IMR-90 (cell line): Measurements from ENCODE around the gene PHF8. TPM values are rescaled to one million over a fixed set of nuclear protein-coding genes. Genes with fewer than 3 reads are reported as not detected.

Experiments
- ATAC-seq: fragments of 200-7000 bp; cut with Tn5 transposase; 2 replicates; pipeline ENCODE4 v1.9.1; 2020; ENCODE audit warnings: low read depth, mild to moderate bottlenecking, moderate library complexity
- BruUV-seq: library from RNA; stranded (reverse); fragments of 400-500 nt; replicated peaks from 2 replicates; lab custom pipeline; 2021; lab: Mats Ljungman, UMichigan
- CTCF ChIA-PET: fragments of 300-600 bp; formaldehyde crosslinking; extraction: SDS; loops from one replicate; lab custom pipeline; 2021; ENCODE audit warnings: antibody characterized with exemption; lab: Yijun Ruan, JAX
- POLR2A ChIA-PET: fragments of 300-600 bp; sonication (Branson Sonifier 250); formaldehyde crosslinking; loops from one replicate; lab custom pipeline; 2022; ENCODE audit warnings: antibody characterized with exemption; ENCODE audit not compliant: unreplicated experiment; lab: Charles Lee
- DNase-seq: peaks from one replicate; pipeline ENCODE4 v3.0.0; 2013
- H2AFZ ChIP-seq: replicated peaks from 2 replicates; pipeline ENCODE3; 2013; ENCODE audit warnings: low read length, mild to moderate bottlenecking; ENCODE audit not compliant: poor library complexity
- H2AK5ac ChIP-seq: 2 replicates; pipeline ENCODE4 v1.6.1; 2013; ENCODE audit warnings: low read depth, low read length, inconsistent platforms
- H2AK9ac ChIP-seq: replicated peaks from 2 replicates; pipeline ENCODE3; 2013; ENCODE audit warnings: mild to moderate bottlenecking, low read depth, low read length, moderate library complexity; ENCODE audit not compliant: poor library complexity
- H2BK120ac ChIP-seq: 2 replicates; pipeline ENCODE4 v1.6.1; 2013; ENCODE audit warnings: low read depth, low read length, inconsistent platforms
- H2BK15ac ChIP-seq: 3 replicates; pipeline ENCODE4 v1.6.1; 2013; ENCODE audit warnings: low read depth, low read length, inconsistent platforms
- H2BK20ac ChIP-seq: 2 replicates; pipeline ENCODE4 v1.6.1; 2013; ENCODE audit warnings: low read depth, mild to moderate bottlenecking, inconsistent platforms, low read length, moderate library complexity
- H2BK5ac ChIP-seq: 2 replicates; pipeline ENCODE4 v1.6.1; 2013; ENCODE audit warnings: mild to moderate bottlenecking, low read depth, low read length, inconsistent platforms; ENCODE audit not compliant: poor library complexity, severe bottlenecking
- H3K14ac ChIP-seq: replicated peaks from 2 replicates; pipeline ENCODE4 v1.6.1; 2013; ENCODE audit warnings: low read depth, low read length, inconsistent platforms
- H3K18ac ChIP-seq: 2 replicates; pipeline ENCODE4 v1.6.1; 2013; ENCODE audit warnings: low read depth, low read length, control low read depth
- H3K23ac ChIP-seq: 2 replicates; pipeline ENCODE4 v1.6.1; 2013; ENCODE audit warnings: low read depth, low read length, inconsistent platforms
- H3K27ac ChIP-seq: 2 replicates; pipeline ENCODE4 v1.5.1; 2013; ENCODE audit warnings: mild to moderate bottlenecking, control low read depth, low read length; ENCODE audit not compliant: insufficient read depth
- H3K27me3 ChIP-seq: 2 replicates; pipeline ENCODE4 v1.6.1; 2013; ENCODE audit warnings: low read length; ENCODE audit not compliant: control insufficient read depth, insufficient read depth
- H3K36me3 ChIP-seq: 2 replicates; pipeline ENCODE4 v1.6.1; 2013; ENCODE audit warnings: low read length, mixed read lengths; ENCODE audit not compliant: control insufficient read depth, insufficient read depth
- H3K4ac ChIP-seq: 2 replicates; pipeline ENCODE4 v1.6.1; 2013; ENCODE audit warnings: low read depth, low read length, inconsistent platforms
- H3K4me1 ChIP-seq: 2 replicates; pipeline ENCODE4 v1.6.1; 2013; ENCODE audit warnings: low read length, mixed read lengths; ENCODE audit not compliant: control insufficient read depth, insufficient read depth
- H3K4me2 ChIP-seq: 2 replicates; pipeline ENCODE4 v1.6.1; 2013; ENCODE audit warnings: low read depth, mild to moderate bottlenecking, control low read depth, low read length, moderate library complexity
- H3K4me3 ChIP-seq: 2 replicates; pipeline ENCODE4 v1.5.1; 2013; ENCODE audit warnings: low read depth, mild to moderate bottlenecking, control low read depth, low read length, moderate library complexity; ENCODE audit not compliant: insufficient read depth
- H3K56ac ChIP-seq: 2 replicates; pipeline ENCODE4 v1.6.1; 2013; ENCODE audit warnings: low read length, inconsistent platforms; ENCODE audit not compliant: insufficient read depth; ENCODE audit errors: extremely low read depth
- H3K79me1 ChIP-seq, 2 experiments: 2 replicates each; pipeline ENCODE4 v1.6.1; 2013; ENCODE audit warnings: low read length in 2 of 2, inconsistent platforms in 1 of 2, low read depth in 1 of 2
- H3K9ac ChIP-seq: 2 replicates; pipeline ENCODE4 v1.6.1; 2013; ENCODE audit warnings: low read depth, low read length, control low read depth
- H3K9me1 ChIP-seq: 2 replicates; pipeline ENCODE4 v1.6.1; 2013; ENCODE audit warnings: low read length, inconsistent platforms; ENCODE audit not compliant: insufficient read depth
- H3K9me3 ChIP-seq: 2 replicates; pipeline ENCODE4 v1.6.1; 2013; ENCODE audit warnings: low read length; ENCODE audit not compliant: control insufficient read depth, insufficient read depth
- H4K20me1 ChIP-seq: 2 replicates; pipeline ENCODE4 v1.6.1; 2013; ENCODE audit warnings: low read length, inconsistent platforms; ENCODE audit not compliant: insufficient read depth
- H4K5ac ChIP-seq: 2 replicates; pipeline ENCODE4 v1.6.1; 2013; ENCODE audit warnings: mild to moderate bottlenecking, low read depth, low read length, control low read depth
- H4K8ac ChIP-seq, 2 experiments: 2 replicates each; pipeline ENCODE4 v1.6.1; 2013; ENCODE audit warnings: low read depth in 2 of 2, low read length in 2 of 2, control low read depth in 1 of 2, inconsistent platforms in 1 of 2
- H4K91ac ChIP-seq: 2 replicates; pipeline ENCODE4 v1.6.1; 2013; ENCODE audit warnings: low read depth, low read length, inconsistent platforms; ENCODE audit not compliant: insufficient read depth
- BHLHE40 ChIP-seq: fragments of 150-350 bp; IDR thresholded peaks from 2 replicates; pipeline ENCODE4 v1.6.1; 2016; ENCODE audit warnings: mild to moderate bottlenecking, low read depth, low read length
- CTCF ChIP-seq: conservative IDR thresholded peaks from 2 replicates; pipeline ENCODE4 v1.5.1; 2012; ENCODE audit warnings: mild to moderate bottlenecking, low read depth, low read length, improper control_type of control experiment
- FOS ChIP-seq: fragments of 150-350 bp; IDR thresholded peaks from 2 replicates; pipeline ENCODE4 v1.6.1; 2016; ENCODE audit warnings: low read depth, low read length
- MXI1 ChIP-seq: IDR thresholded peaks from 2 replicates; pipeline ENCODE4 v1.6.1; 2012; ENCODE audit warnings: low read depth, mild to moderate bottlenecking, low read length, moderate library complexity, borderline replicate concordance
- POLR2A ChIP-seq: IDR thresholded peaks from 2 replicates; pipeline ENCODE4 v1.6.1; 2012; ENCODE audit warnings: mild to moderate bottlenecking, low read depth, low read length
- RAD21 ChIP-seq: IDR thresholded peaks from 2 replicates; pipeline ENCODE4 v1.6.1; 2012; ENCODE audit warnings: low read length, improper control_type of control experiment
- RFX5 ChIP-seq: IDR thresholded peaks from 2 replicates; pipeline ENCODE4 v1.8.0; 2012; ENCODE audit warnings: low read depth, mild to moderate bottlenecking, low read length, moderate library complexity
- SMC3 ChIP-seq: fragments of 150-350 bp; IDR thresholded peaks from 2 replicates; pipeline ENCODE4 v1.6.1; 2016; ENCODE audit warnings: low read depth, mild to moderate bottlenecking, antibody characterized with exemption, low read length, moderate library complexity
- WGBS, 2 experiments: methylation state at CpG; one replicate each; pipeline versions ENCODE4 v1.1.5 to v1.1.7; 2013; ENCODE audit warnings: missing lambda C conversion rate in 2 of 2; ENCODE audit not compliant: insufficient read length in 1 of 2; ENCODE audit errors: extremely low coverage in 2 of 2; 5-methylcytosine and 5-hydroxymethylcytosine counted together
- dilution Hi-C: fragments of 300-500 bp; cut with HindIII; formaldehyde crosslinking; loops from one replicate; pipeline ENCODE4 v1.14.3; 2018; ENCODE audit warnings: low sequenced_read_pairs; ENCODE audit not compliant: unreplicated experiment
- in situ Hi-C: fragments of 300-500 bp; cut with MboI; formaldehyde crosslinking; loops from 3 replicates; pipeline ENCODE4 v1.14.3; 2019; ENCODE audit warnings: low sequenced_read_pairs, inconsistent platforms, mixed read lengths
- intact Hi-C: fragments of 100-400 bp; cut with micrococcal nuclease; formaldehyde crosslinking; loops from 2 replicates; pipeline ENCODE4 v1.10.0; 2022
- polyA plus RNA-seq, 3 experiments: library from polyadenylated mRNA; depleted of rRNA; stranded (reverse); fragments of >200 nt; gene quantifications; 2 replicates each; pipeline ENCODE4 v1.2.3, GENCODE V29; 2012; ENCODE audit warnings: low replicate concordance in 1 of 3
- total RNA-seq: library from RNA; depleted of rRNA; stranded (reverse); fragments of >200 nt; gene quantifications from 2 replicates; pipeline ENCODE4 v1.2.3, GENCODE V29; 2012

PHF8 gene
- total and polyA plus RNA-seq, 2 of the 4 experiments (the other 2 are of a cell fraction) = 12.8 to 15.2 TPM

- H3K27me3 ChIP-seq = no peaks in the 10 kb centered on the region
- H4K91ac ChIP-seq = no peak overlapping the region
- no peak overlapping the region for H2AK9ac ChIP-seq
- no peak overlapping the region for H2BK5ac ChIP-seq
- H2BK20ac ChIP-seq = no peak overlapping the region
- no peaks in the 10 kb centered on the region for H3K79me1 ChIP-seq
- no peak overlapping the region for H3K9ac ChIP-seq
- POLR2A ChIA-PET = no interaction called here
- no peaks in the 10 kb centered on the region for H3K4me1 ChIP-seq
- no peak overlapping the region for H3K4me3 ChIP-seq
- no peak overlapping the region for H4K8ac ChIP-seq
- TF ChIP-seq MXI1 = no peak
- no peak for TF ChIP-seq CTCF
- no peak for TF ChIP-seq FOS
- TF ChIP-seq BHLHE40 = no peak
- TF ChIP-seq RFX5 = no peak
- no peak for TF ChIP-seq RAD21
- TF ChIP-seq POLR2A = no peak
- TF ChIP-seq SMC3 = no peak
- no peak overlapping the region for H3K4ac ChIP-seq
- CTCF ChIA-PET = no interaction called here
- no peaks in the 10 kb centered on the region; the same call in none of the 2 replicates for H3K9me1 ChIP-seq
- WGBS, 2 experiments = no CpG with 5 or more reads among the region's 2 CpGs
- no peak overlapping the region for H3K56ac ChIP-seq
- H2BK120ac ChIP-seq = no peak overlapping the region
- no peak overlapping the region for H2AFZ ChIP-seq
- H3K4me2 ChIP-seq = no peak overlapping the region
- H3K36me3 ChIP-seq = peaks cover 5% of the 10 kb centered on the region
- dilution Hi-C loops (no loop called here), in situ Hi-C loops (no loop called here), intact Hi-C loops (no loop called here)
- no peak overlapping the region for H3K23ac ChIP-seq
- no TSS peak for BruUV-seq
- no peak for DNase-seq
- H4K5ac ChIP-seq = no peak overlapping the region
- no peak for ATAC-seq
- H3K9me3 ChIP-seq = no peaks in the 10 kb centered on the region
- no peaks in the 10 kb centered on the region for H4K20me1 ChIP-seq
- H3K14ac ChIP-seq = no peak overlapping the region
- no peak overlapping the region for H3K27ac ChIP-seq
- no peak overlapping the region for H2AK5ac ChIP-seq
- no peak overlapping the region for H2BK15ac ChIP-seq
- no peak overlapping the region for H3K18ac ChIP-seq
These were observed 44.9 kb upstream of the PHF8 start for GRCh38 chrX:54089191-54089590.
